Suprapubic skin (tissue), 4 donors: Measurements from ENCODE around the gene SYTL4. TPM values are rescaled to one million over a fixed set of nuclear protein-coding genes. Genes with fewer than 3 reads are reported as not detected.

Experiments
- DNase-seq, 2 donors: peaks; one replicate each; pipeline ENCODE4 v3.0.0-alpha.2; 2019; ENCODE audit warnings: low spot score in 2 of 2
- H3K27ac ChIP-seq: fragments of 200-600 bp; sonication (generic); one replicate; pipeline ENCODE4 v1.5.1; 2019
- H3K27me3 ChIP-seq: fragments of 200-600 bp; sonication (generic); one replicate; pipeline ENCODE4 v1.5.1; 2019
- H3K36me3 ChIP-seq: fragments of 200-600 bp; sonication (generic); one replicate; pipeline ENCODE4 v1.5.1; 2019
- H3K4me1 ChIP-seq: fragments of 200-600 bp; sonication (generic); one replicate; pipeline ENCODE4 v1.5.1; 2019
- H3K4me3 ChIP-seq: fragments of 200-600 bp; sonication (generic); one replicate; pipeline ENCODE4 v1.5.1; 2019; ENCODE audit warnings: mild to moderate bottlenecking
- H3K9me3 ChIP-seq: fragments of 200-600 bp; sonication (generic); one replicate; pipeline ENCODE4 v1.5.1; 2019
- CTCF ChIP-seq, 2 donors: fragments of 200-600 bp in 1 of 2; fragments of 450-650 bp in 1 of 2; sonication (generic) in 1 of 2; IDR thresholded peaks; one replicate each; pipeline ENCODE4 v1.5.1; 2016 to 2019; ENCODE audit warnings: antibody characterized with exemption in 2 of 2, mild to moderate bottlenecking in 1 of 2, moderate library complexity in 1 of 2
- EP300 ChIP-seq: sonication (generic); formaldehyde crosslinking; IDR thresholded peaks from one replicate; pipeline ENCODE4 v1.6.1; 2017; ENCODE audit warnings: antibody characterized with exemption
- POLR2A ChIP-seq, 2 donors: fragments of 450-650 bp; IDR thresholded peaks; one replicate each; pipeline ENCODE4 v1.6.1; 2017; ENCODE audit warnings: antibody characterized with exemption in 2 of 2, mild to moderate bottlenecking in 2 of 2, moderate library complexity in 2 of 2
- POLR2AphosphoS5 ChIP-seq, 3 donors: sonication (generic); formaldehyde crosslinking; IDR thresholded peaks; one replicate each; pipeline ENCODE4 v1.6.1; 2017; ENCODE audit warnings: antibody characterized with exemption in 3 of 3
- WGBS: methylation state at CpG from one replicate; pipeline ENCODE4 v1.1.5; 2018; 5-methylcytosine and 5-hydroxymethylcytosine counted together
- total RNA-seq, 4 donors: library from RNA; depleted of rRNA; stranded (reverse); fragments of >200 nt; gene quantifications; one replicate each; pipeline ENCODE4 v1.1.0, GENCODE V29; 2016

Gene SYTL4
- total RNA-seq, 4 donors from 2014 or later, result 0.57 to 6.4 (median 3.0) TPM

- peaks cover 16% of the 10 kb centered on the region for H3K4me1 ChIP-seq
- no peak for TF ChIP-seq POLR2A (IDR thresholded peaks at IDR 0.05)
- TF ChIP-seq EP300, result no peak
- no peak for TF ChIP-seq CTCF (IDR thresholded peaks at IDR 0.05)
- no peak for TF ChIP-seq POLR2AphosphoS5 (IDR thresholded peaks at IDR 0.05)
- 58% methylated on average over 8 of the region's 8 CpGs for WGBS
- H3K9me3 ChIP-seq, result no peaks in the 10 kb centered on the region
- no peaks in the 10 kb centered on the region for H3K36me3 ChIP-seq
- H3K27me3 ChIP-seq, result no peaks in the 10 kb centered on the region
- H3K4me3 ChIP-seq, result no peak overlapping the region
- DNase-seq, result no peak
- H3K27ac ChIP-seq, result peak overlapping the region; percentile 83
Observed at GRCh38 chrX:100648458-100649417, 83.2 kb downstream of the SYTL4 start.

- H3K36me3 ChIP-seq, result no peaks in the 10 kb centered on the region
- H3K27me3 ChIP-seq, result no peaks in the 10 kb centered on the region
- 57% methylated on average over 2 of the region's 2 CpGs for WGBS
- no peak overlapping the region for H3K4me3 ChIP-seq
- H3K4me1 ChIP-seq, result peaks cover 21% of the 10 kb centered on the region
- H3K9me3 ChIP-seq, result no peaks in the 10 kb centered on the region
- DNase-seq, result no peak
- TF ChIP-seq CTCF (IDR thresholded peaks at IDR 0.05), result no peak
- no peak for TF ChIP-seq POLR2A (IDR thresholded peaks at IDR 0.05)
- TF ChIP-seq EP300, result no peak
- TF ChIP-seq POLR2AphosphoS5 (IDR thresholded peaks at IDR 0.05), result no peak
- peak overlapping the region; percentile 38 for H3K27ac ChIP-seq
Observed at GRCh38 chrX:100647739-100648138, 84.2 kb downstream of the SYTL4 start.

- Histone ChIP-seq H3K27ac (peak overlapping the region; percentile 38), H3K9me3 (no peaks in the 10 kb centered on the region), H3K4me3 (no peak overlapping the region), H3K36me3 (no peaks in the 10 kb centered on the region), H3K4me1 (peaks cover 21% of the 10 kb centered on the region), H3K27me3 (no peaks in the 10 kb centered on the region)
- no peak for TF ChIP-seq CTCF (IDR thresholded peaks at IDR 0.05)
- no peak for TF ChIP-seq POLR2AphosphoS5 (IDR thresholded peaks at IDR 0.05)
- no peak for TF ChIP-seq POLR2A (IDR thresholded peaks at IDR 0.05)
- TF ChIP-seq EP300, result no peak
- DNase-seq, result no peak
- WGBS, result 21% methylated on average over 1 of the region's 1 CpG
Observed at GRCh38 chrX:100647095-100647494, 84.8 kb downstream of the SYTL4 start.

GRCh38 chrX:100645106-100645505 is 86.8 kb downstream of the SYTL4 start:
- peak overlapping the region; percentile 23 for H3K4me3 ChIP-seq
- TF ChIP-seq POLR2A (IDR thresholded peaks at IDR 0.05), result no peak
- no peak for TF ChIP-seq EP300
- TF ChIP-seq POLR2AphosphoS5 (IDR thresholded peaks at IDR 0.05), result no peak
- no peak for TF ChIP-seq CTCF (IDR thresholded peaks at IDR 0.05)
- DNase-seq, result no peak
- H3K27me3 ChIP-seq, result no peaks in the 10 kb centered on the region
- H3K36me3 ChIP-seq, result no peaks in the 10 kb centered on the region
- H3K27ac ChIP-seq, result no peak overlapping the region
- H3K4me1 ChIP-seq, result peaks cover 21% of the 10 kb centered on the region
- WGBS, result 56% methylated on average over 4 of the region's 4 CpGs
- no peaks in the 10 kb centered on the region for H3K9me3 ChIP-seq
